HG03066 (cell line): ENCODE data around the gene ESPL1.
"Not testable (repeated sequence)": the region's sequence is repeated elsewhere in the genome, so short reads cannot be mapped to it uniquely, and the experiment has no call there.

Source experiments
- ATAC-seq: cut with Tn5 transposase; IDR thresholded peaks from one replicate; pipeline ENCODE4 v1.9.1; 2021; ENCODE audit warnings: low read depth; ENCODE audit not compliant: unreplicated experiment

ESPL1 gene

DNA sequence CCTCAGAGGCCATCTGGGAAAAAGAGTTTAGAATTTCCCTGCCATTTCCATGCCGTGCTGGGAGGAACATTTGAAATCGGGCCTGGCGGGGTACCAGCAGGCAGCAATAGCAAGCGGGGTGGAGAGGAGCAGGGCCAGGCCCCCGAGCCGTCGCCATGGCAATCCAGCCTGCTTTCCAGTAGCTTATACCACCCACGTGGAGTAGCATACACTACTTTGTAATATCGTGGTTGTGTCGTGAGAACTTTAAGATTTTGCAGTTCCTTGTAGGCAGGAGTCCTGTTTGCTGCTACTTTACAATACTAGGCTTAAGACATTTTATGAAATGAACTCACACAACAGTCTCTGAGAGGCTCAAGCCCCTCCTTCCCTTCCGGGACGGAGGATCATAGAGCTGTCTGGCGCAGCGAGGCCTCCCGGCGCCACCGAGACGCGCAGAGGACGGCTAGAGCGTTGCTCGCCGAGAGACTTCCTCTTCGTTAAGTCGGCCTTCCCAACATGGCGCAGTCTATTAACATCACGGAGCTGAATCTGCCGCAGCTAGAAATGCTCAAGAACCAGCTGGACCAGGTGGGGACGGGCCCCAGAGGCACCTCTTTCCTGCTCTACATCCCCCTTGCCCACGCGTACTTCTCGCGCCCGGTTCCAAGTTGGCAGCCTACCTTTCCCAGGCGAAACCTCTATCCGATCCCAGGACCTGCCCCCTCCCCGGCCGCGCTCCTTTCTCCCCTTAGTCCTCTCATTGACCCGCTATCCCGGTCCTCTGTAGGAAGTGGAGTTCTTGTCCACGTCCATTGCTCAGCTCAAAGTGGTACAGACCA lies 27.2 kb downstream of the ESPL1 start, which contains the start of gene PFDN5:
Gene PFDN5 (plus strand): TSS at position 473 of the 821 bp plus-strand sequence. CDS start 26 bp downstream, at position 499.
- peak; percentile 75 for ATAC-seq

DNA sequence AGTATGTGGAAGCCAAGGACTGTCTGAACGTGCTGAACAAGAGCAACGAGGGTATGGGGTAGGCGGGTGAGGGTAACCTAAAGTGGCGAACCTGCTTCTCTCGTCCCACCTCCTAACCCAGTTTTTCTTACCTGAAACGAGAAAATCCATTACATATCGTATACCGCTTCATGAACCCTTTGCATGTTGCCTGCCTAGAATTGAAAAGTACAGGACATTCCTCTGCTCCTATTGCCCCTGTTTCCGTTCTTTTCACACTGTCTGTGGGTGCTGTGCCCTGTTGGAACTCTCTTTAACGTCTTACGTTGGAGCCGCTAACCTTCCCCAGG lies 27.8 kb downstream of the ESPL1 start:
- ATAC-seq: no peak

DNA sequence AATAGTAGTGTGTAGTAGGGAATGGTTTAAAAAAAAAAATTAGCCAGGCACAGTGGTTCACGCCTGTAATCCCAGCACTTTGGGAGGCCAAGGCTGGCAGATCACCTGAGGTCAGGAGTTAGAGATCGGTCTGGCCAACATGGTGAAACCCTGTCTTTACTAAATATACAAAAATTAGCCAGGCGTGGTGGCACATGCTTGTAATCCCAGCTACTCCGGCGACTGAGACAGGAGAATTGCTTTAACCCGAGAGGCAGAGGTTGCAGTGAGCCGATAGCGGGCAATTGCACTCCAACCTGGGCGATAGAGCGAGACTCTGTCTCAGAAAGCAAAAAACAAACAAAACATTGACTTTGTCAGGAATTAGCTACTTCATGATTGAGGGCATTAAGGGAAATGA lies 29.0 kb downstream of the ESPL1 start:
- not testable (repeated sequence) for ATAC-seq

DNA sequence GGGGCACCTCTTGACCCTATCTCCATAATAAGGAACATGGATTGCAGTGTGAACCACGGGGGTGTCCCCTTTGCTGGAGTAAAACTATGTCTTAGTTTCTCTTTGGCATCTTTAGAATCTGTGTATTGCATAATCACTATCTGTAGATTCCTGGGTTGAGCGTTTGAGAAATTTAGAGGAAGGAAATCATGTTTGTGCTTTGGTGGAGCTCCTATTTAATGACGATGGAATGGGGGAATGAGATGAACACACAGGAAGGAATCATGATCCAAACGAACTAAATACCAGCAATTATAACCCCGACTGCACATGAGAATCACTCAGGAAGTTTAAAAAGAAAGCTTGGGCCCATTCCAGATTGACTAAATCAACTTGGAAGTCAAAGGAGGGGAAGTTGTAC lies 30.1 kb downstream of the ESPL1 start:
- no peak for ATAC-seq

DNA sequence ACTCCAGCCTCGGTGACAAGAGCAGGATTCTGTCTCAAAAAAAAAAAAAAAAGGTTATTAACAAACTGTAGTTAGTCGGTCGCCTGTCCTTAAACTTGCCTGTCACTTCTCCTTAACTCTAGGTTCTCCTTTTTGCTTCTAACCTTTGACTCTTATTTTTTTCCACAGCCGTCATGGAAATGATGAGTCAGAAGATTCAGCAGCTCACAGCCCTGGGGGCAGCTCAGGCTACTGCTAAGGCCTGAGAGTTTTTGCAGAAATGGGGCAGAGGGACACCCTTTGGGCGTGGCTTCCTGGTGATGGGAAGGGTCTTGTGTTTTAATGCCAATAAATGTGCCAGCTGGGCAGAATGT lies 31.0 kb downstream of the ESPL1 start:
- ATAC-seq: no peak

DNA sequence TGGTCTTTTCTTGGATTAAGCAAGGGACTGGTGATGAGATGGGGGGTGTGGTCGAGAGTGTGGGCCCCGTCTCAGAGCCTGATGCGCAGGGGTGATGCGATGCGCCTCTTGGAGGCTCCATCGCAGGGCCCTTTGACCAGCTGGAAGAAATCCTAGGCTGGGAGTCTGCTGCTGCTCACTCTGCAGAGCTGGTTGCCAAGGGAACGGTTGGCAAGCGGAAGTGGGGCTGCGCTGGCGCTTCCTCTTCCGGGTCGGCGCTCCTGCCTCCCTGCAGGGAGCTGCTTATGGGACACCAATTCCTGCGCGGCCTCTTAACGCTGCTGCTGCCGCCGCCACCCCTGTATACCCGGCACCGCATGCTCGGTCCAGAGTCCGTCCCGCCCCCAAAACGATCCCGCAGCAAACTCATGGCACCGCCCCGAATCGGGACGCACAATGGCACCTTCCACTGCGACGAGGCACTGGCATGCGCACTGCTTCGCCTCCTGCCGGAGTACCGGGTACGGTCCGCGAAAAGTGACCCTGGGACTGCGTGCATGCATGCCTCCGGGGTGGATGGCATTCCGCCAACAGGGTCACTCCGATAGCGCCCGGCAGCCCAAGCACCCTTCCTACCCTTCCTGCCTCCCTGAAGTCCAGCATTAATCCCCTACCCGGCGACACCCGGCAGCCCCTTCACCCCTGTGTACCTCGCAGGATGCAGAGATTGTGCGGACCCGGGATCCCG lies 31.5 kb downstream of the ESPL1 start, which contains the start of gene MYG1:
Gene MYG1 (plus strand): TSS at position 242 of the 727 bp plus-strand sequence. CDS start 43 bp downstream, at position 285.
- peak; percentile 75 for ATAC-seq

DNA sequence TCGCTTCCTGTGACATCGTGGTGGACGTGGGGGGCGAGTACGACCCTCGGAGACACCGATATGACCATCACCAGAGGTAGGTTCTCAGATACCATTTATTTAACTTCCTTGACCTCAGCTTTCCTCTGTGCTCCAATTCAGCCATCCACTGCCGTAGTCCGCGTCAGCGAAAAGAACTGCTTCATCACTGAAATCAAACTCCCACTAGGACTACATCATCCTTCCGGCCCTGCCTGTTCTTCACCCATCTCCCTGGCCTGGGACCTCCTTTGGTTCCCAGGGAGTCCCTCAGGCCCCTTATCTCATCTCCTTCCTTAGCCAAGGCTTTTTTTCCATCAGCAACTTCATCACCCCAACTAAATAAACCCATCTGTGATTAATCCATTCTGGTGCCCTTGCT lies 32.1 kb downstream of the ESPL1 start:
- no peak for ATAC-seq

DNA sequence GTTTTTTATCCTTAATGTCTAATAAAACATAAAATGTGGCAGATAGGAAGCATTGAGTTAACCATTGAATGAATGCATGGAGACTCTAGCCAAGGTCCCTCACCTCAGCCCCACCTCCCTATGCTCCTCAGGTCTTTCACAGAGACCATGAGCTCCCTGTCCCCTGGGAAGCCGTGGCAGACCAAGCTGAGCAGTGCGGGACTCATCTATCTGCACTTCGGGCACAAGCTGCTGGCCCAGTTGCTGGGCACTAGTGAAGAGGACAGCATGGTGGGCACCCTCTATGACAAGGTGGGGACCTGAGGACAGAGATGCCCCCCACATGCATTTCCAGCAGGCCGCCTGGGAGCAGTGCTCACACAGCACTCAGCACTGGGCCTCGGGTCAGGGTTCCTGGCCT lies 34.8 kb downstream of the ESPL1 start:
- no peak for ATAC-seq

DNA sequence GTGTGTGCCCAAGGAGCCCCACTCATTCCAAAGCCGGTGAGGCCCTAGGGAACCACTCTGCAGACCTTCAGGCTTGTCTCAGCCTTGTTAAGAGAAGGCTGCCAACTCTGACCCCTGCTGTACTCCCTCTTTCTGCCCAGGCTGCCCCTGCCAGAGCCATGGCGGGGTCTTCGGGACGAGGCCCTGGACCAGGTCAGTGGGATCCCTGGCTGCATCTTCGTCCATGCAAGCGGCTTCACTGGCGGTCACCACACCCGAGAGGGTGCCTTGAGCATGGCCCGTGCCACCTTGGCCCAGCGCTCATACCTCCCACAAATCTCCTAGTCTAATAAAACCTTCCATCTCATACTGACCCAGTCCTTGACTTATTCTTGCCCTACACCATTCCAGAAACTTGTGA lies 38.7 kb downstream of the ESPL1 start:
- no peak for ATAC-seq

DNA sequence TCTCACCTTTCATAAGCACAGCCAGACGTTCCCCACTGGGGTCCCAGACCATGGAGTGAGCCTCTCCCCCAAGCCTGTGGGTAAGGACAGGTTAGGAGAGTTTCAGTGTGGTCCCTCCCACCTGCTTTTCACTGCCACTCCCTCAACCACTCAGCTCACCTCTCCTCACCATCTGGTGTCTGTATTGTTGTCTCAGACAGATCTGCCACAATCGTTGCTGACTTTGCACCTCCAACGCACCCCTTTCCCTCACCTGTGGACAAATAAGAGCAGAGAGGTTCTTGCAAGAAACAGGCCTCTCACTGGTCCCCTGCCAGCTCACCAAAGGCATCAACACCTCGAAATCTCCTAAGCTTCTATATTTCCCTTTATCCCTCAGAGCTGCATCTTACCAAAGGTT lies 40.2 kb downstream of the ESPL1 start:
- no peak for ATAC-seq

DNA sequence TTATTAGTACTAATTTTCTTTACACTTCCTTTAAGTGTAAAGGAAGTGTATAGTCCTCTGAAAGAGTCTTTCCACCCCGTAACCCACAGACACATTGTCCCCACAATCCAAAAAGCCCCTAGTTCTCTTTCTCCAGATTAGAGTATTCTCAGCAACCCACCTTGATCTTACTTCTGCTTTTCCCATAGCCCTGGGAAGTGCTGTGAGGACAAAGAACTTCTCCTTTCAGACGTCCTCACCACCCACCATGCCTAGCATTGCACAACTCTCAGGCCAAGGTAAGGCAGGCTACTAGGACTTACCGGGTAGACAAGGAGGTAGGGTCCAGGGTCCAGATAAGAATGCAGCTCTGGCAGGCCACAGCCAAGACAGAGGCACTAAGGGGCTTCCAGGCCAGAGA lies 45.9 kb downstream of the ESPL1 start:
- ATAC-seq: no peak

DNA sequence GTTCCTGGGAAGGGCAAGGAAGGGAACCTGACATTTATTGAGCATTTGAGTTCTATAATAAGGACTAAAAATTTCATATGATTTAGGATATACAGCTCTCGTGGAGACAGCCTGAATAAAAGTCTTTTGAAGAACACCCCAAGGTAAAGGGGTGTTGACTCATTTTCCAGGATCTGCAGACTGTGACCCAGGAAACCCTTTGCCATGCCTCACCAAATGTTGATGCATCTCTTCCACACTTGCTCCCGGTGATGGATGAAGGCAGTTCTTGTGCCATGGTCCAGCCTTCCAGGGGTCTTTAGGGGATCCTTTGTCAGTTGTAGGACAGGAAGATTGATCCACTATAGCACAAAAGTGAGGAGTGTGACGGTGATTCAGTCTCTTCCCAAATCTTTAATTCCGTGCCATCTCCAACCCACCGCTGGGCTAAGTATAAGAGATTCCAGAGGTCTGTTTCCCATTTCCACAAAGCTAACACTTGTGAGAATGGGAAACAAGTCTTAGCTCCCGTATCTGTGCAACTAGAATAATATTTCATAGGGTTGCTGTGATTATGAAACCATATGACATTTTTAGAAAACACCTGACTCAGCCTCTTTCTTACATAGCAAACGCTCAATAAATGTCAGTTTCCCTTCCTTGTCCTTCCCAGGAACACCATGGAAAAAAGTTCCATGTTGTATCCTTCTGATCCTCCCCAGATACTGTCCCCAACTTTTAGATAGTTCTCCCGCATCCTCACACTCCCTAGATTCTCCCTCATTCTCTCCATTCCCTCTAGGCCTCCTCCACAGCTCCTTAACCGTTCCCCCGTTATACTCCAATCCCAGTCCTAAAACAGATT lies 52.5 kb downstream of the ESPL1 start:
- ATAC-seq: no peak

DNA sequence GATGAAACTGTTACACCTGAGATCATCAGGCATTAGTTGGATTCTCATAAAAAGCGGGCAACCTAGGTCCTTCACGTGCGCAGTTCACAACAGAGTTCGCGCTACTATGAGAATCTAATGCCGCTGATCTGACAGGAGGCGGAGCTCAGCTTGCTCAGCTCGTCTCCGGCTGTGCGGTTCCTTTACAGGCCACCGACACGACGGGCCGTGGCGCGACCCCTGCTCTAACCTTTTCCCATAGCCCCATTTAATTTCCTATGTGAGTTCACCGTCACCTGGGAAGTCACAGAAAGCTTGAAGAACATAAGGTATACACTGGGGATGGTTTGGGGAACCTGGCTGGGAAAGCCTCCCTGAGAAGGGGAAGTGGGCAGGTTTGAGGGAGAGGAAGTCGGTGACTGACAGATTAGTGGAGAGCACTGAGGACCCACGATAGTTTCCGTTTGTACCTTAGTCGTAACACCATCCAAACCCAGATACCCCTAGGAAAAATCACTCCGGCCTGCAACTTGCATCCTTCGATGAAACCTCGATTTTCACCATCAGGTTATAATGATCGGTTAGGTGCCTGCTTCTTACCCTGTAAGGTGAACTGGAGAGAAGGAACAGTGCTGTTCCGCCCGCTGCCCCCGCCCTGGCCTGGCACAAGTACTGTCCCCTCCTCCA lies 56.1 kb downstream of the ESPL1 start:
- peak; percentile 36 for ATAC-seq

DNA sequence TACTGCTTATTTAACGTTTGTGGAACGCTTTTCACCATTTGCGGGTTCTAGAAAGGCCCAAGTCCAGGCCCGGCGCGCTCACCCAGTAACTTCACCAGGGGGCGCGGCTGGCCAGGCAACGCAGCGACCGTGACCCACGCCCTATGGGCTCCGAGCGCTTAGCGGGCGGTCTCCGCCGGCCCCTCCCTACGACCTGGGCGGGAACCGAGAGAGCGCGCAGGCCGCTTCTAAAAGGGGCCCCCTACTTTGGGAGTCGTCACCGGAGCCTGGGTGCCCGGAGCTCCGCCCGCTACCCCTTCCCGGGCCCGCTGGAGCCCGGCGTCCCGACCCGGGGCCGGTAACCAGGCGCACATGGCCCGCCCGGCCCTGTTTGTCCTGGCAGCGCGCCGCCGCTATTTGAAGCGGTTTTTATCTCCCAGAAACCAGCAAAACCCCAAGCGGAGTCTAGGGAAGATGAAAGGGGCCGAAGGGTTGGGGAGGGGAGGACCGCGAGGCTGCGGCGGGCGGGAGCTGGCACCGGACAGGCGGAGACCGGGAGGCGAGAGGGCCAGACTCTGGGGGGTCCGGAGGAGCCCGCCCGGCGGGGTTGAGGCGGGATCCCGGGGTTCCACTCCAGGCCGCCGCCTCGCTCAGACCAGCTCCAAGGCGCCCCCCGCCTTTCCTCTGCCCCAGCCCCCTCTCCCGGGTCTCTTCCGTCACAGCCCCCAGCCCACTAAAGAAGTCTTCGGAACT lies 56.8 kb downstream of the ESPL1 start:
- peak; percentile 49 for ATAC-seq

DNA sequence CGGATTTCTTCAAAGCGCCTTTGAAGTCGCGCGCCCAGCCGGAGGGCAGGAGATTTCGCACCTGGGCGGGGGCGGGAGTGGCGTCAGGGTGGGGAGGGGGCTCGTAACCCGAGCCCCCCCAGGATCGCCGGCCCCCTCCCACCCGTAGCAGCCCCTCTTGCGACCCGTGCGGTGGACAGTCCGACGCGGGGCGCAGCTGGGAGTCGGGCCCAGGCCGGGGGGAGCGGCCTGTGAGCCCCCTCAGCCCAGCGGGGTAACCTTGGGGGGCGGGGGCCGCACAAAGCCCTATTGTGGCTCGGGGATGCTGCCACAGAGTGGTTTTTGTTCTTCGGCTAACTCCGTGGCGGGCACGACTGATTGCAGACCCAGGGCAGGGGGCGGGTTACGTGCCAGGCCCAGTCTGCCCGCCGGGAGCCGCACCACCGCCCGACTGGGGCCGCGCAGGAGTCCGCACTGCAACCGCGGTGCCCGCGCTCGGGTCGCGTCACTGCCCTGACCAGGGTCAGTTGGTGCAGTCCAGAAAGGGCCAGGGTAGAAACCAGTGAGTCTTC lies 57.5 kb downstream of the ESPL1 start:
- ATAC-seq: no peak

DNA sequence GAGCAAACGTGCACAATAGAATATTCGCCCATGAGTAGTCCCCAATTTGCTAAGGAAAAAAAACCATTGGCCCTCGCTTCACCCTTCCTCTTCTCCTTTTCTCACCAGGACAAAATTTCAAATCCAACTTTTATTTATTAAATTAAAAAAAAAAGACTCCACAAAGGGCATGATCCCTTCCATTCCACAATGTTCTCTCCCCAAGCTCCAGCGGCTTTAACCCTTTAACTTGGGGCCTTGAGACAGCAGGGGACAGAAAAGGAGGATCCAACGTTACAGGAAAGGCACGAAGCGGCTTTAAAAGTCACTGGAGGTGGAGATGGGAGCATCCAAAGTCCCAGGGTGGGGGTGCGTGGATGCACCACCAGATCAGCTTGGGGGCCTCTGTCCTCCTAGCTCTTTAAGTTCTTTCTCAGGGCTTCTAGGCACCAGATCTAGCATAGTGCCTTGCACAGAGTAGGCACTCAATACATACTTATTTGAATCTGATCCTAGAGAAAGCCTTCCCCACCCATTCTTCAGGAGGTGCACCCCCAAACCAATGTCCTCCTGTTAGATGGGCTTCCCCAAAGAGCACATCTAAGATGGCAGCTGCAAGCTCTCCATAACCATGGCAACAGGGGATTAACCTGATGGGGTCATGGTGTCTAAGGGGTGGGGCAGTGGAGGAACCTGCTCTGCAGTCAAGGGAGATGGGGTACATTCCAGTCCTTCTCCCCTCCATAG lies 58.5 kb downstream of the ESPL1 start:
- no peak for ATAC-seq

DNA sequence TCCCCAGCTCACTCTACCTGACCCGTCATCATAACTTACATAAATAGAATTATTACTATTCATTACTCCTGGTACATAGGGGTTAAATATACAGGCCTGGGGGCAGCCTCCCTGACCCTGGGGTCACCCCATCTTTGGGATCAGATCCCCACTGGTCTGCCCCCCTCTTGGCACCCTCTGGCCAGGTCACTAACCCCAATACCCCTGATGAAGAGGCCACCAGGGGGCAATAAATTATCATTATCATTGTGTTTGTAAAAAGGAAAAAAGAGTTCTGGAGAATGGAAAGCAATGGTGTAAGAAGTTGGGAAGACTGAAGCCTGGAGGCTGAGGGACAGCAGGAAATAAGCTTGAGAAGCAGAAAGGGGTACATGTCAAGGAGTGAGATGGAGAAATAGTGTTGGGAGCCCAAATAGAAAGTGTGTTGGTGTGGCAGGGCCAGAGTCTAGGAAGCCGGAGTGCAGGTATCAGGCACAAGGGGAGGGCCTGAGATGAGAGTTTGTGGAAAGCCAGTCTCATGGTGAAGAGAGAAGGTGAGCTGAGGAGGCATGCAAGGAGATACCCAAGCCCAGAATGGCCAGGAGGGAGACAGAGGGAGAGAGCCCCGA lies 59.4 kb downstream of the ESPL1 start:
- no peak for ATAC-seq

DNA sequence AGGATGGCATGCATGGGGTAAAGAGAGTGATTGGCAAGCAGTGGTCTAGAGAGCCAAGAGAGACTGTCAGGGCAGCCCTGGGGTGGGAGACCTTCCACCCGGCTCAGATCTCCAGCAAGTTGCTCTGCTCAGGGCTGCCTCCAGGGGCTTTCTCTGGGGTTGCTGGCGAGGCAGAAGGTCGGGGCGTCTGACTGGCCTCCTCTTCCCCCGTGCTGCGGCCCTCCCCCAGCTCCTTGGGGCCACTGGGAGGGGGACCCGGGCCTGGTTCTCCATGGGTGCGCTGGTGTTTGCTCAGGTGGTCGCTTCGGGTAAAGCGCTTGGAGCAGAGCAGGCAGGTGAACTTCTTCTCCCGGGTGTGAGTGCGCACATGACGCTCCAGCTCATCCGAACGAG lies 59.9 kb downstream of the ESPL1 start:
- no peak for ATAC-seq

DNA sequence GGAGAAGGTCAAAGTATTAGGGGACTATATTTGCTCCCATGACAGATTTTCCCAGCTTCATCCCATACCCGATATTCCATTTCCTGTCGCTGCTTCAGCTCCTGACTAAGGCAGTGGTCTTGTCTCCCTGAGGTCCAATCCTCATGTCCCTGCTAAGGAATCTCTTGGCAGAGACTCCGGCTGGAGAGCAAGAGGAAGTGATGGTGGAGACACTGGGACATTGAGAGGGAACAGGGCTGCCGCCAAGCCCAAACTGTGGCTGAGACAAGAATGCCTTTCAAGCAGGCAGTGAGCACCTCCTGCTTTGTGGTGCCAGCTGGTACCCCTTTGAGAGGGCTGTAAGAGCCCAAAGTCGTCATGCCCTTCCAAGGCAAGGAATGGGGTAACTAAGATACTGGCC lies 62.6 kb downstream of the ESPL1 start:
- no peak for ATAC-seq
